ENCODE results near the gene SSH2.
"Not testable (repeated sequence)": the region's sequence is repeated elsewhere in the genome, so short reads cannot be mapped to it uniquely, and the experiment has no call there.

The SSH2 gene

GRCh38 chr17:29682054-29682453 is 248.0 kb downstream of the SSH2 start:
- Histone ChIP-seq H3K9me3 (ENCODE audit: control insufficient read depth in 2 of 2, low read length in 2 of 2) (no peaks in the 10 kb centered on the region), H3K4me3 (ENCODE audit: low read length in 2 of 2) (no peak overlapping the region), H3K4me1 (ENCODE audit: control insufficient read depth in 2 of 2, insufficient read depth in 2 of 2, low read length in 2 of 2) (peaks cover 0 to 3% of the 10 kb centered on the region in 2 donors), H3K27ac (ENCODE audit: low read depth in 2 of 2, low read length in 2 of 2) (peak overlapping the region in 1 of 2 donors; percentile 35), H3K27me3 (ENCODE audit: control insufficient read depth in 2 of 2, insufficient read depth in 2 of 2, low read length in 2 of 2) (no peaks in the 10 kb centered on the region), H3K36me3 (ENCODE audit: control insufficient read depth in 2 of 2, insufficient read depth in 2 of 2, low read length in 2 of 2) (peaks cover 0 to 6% of the 10 kb centered on the region in 2 donors), H3K9ac (ENCODE audit: low read depth in 1 of 2, low read length in 2 of 2) (peak overlapping the region in 1 of 2 donors; percentile 4)

GRCh38 chr17:29677824-29678223 is 252.2 kb downstream of the SSH2 start:
- Histone ChIP-seq H3K9me3 (ENCODE audit: control insufficient read depth in 2 of 2, low read length in 2 of 2) (no peaks in the 10 kb centered on the region), H3K27ac (ENCODE audit: low read depth in 2 of 2, low read length in 2 of 2) (no peak overlapping the region), H3K9ac (ENCODE audit: low read depth in 1 of 2, low read length in 2 of 2) (no peak overlapping the region), H3K4me1 (ENCODE audit: control insufficient read depth in 2 of 2, insufficient read depth in 2 of 2, low read length in 2 of 2) (peaks cover 0 to 3% of the 10 kb centered on the region in 2 donors), H3K36me3 (ENCODE audit: control insufficient read depth in 2 of 2, insufficient read depth in 2 of 2, low read length in 2 of 2) (peaks cover 9 to 13% of the 10 kb centered on the region in 2 donors), H3K27me3 (ENCODE audit: control insufficient read depth in 2 of 2, insufficient read depth in 2 of 2, low read length in 2 of 2) (no peaks in the 10 kb centered on the region), H3K4me3 (ENCODE audit: low read length in 2 of 2) (no peak overlapping the region)

- Histone ChIP-seq H3K27me3 (ENCODE audit: control insufficient read depth in 2 of 2, insufficient read depth in 2 of 2, low read length in 2 of 2) (no peaks in the 10 kb centered on the region), H3K36me3 (ENCODE audit: control insufficient read depth in 2 of 2, insufficient read depth in 2 of 2, low read length in 2 of 2) (peaks cover 9 to 13% of the 10 kb centered on the region in 2 donors), H3K4me3 (ENCODE audit: low read length in 2 of 2) (no peak overlapping the region), H3K9me3 (ENCODE audit: control insufficient read depth in 2 of 2, low read length in 2 of 2) (no peaks in the 10 kb centered on the region), H3K9ac (ENCODE audit: low read depth in 1 of 2, low read length in 2 of 2) (no peak overlapping the region), H3K27ac (ENCODE audit: low read depth in 2 of 2, low read length in 2 of 2) (no peak overlapping the region), H3K4me1 (ENCODE audit: control insufficient read depth in 2 of 2, insufficient read depth in 2 of 2, low read length in 2 of 2) (no peaks in the 10 kb centered on the region)
Measured at GRCh38 chr17:29677221-29677791, 252.7 kb downstream of the SSH2 start.

- H3K4me1 ChIP-seq (ENCODE audit: control insufficient read depth in 2 of 2, insufficient read depth in 2 of 2, low read length in 2 of 2); H3K9me3 ChIP-seq (ENCODE audit: control insufficient read depth in 2 of 2, low read length in 2 of 2); H3K9ac ChIP-seq (ENCODE audit: low read depth in 1 of 2, low read length in 2 of 2); H3K27ac ChIP-seq (ENCODE audit: low read depth in 2 of 2, low read length in 2 of 2); H3K4me3 ChIP-seq (ENCODE audit: low read length in 2 of 2); H3K27me3 ChIP-seq (ENCODE audit: control insufficient read depth in 2 of 2, insufficient read depth in 2 of 2, low read length in 2 of 2): not testable (repeated sequence)
- peaks cover 16 to 24% of the 10 kb centered on the region in 2 donors for H3K36me3 ChIP-seq (ENCODE audit: control insufficient read depth in 2 of 2, insufficient read depth in 2 of 2, low read length in 2 of 2)
Measured at GRCh38 chr17:29675961-29676360, 254.1 kb downstream of the SSH2 start.

GRCh38 chr17:29674281-29674680 is 255.7 kb downstream of the SSH2 start:
- Histone ChIP-seq H3K9ac (ENCODE audit: low read depth in 1 of 2, low read length in 2 of 2) (no peak overlapping the region), H3K4me3 (ENCODE audit: low read length in 2 of 2) (no peak overlapping the region), H3K27me3 (ENCODE audit: control insufficient read depth in 2 of 2, insufficient read depth in 2 of 2, low read length in 2 of 2) (no peaks in the 10 kb centered on the region), H3K9me3 (ENCODE audit: control insufficient read depth in 2 of 2, low read length in 2 of 2) (no peaks in the 10 kb centered on the region), H3K36me3 (ENCODE audit: control insufficient read depth in 2 of 2, insufficient read depth in 2 of 2, low read length in 2 of 2) (peaks cover 18 to 28% of the 10 kb centered on the region in 2 donors), H3K27ac (ENCODE audit: low read depth in 2 of 2, low read length in 2 of 2) (no peak overlapping the region), H3K4me1 (ENCODE audit: control insufficient read depth in 2 of 2, insufficient read depth in 2 of 2, low read length in 2 of 2) (no peaks in the 10 kb centered on the region)

- H3K27ac ChIP-seq (ENCODE audit: low read depth in 2 of 2, low read length in 2 of 2), result no peak overlapping the region
- no peaks in the 10 kb centered on the region for H3K4me1 ChIP-seq (ENCODE audit: control insufficient read depth in 2 of 2, insufficient read depth in 2 of 2, low read length in 2 of 2)
- H3K36me3 ChIP-seq (ENCODE audit: control insufficient read depth in 2 of 2, insufficient read depth in 2 of 2, low read length in 2 of 2), result peaks cover 20 to 40% of the 10 kb centered on the region in 2 donors
- no peaks in the 10 kb centered on the region for H3K9me3 ChIP-seq (ENCODE audit: control insufficient read depth in 2 of 2, low read length in 2 of 2)
- no peaks in the 10 kb centered on the region for H3K27me3 ChIP-seq (ENCODE audit: control insufficient read depth in 2 of 2, insufficient read depth in 2 of 2, low read length in 2 of 2)
- H3K4me3 ChIP-seq (ENCODE audit: low read length in 2 of 2), result no peak overlapping the region
- H3K9ac ChIP-seq (ENCODE audit: low read depth in 1 of 2, low read length in 2 of 2), result no peak overlapping the region
Measured at GRCh38 chr17:29671661-29672060, 258.4 kb downstream of the SSH2 start.

GRCh38 chr17:29669266-29669665 is 260.8 kb downstream of the SSH2 start:
- H3K27ac ChIP-seq (ENCODE audit: low read depth in 2 of 2, low read length in 2 of 2), result no peak overlapping the region
- H3K27me3 ChIP-seq (ENCODE audit: control insufficient read depth in 2 of 2, insufficient read depth in 2 of 2, low read length in 2 of 2), result no peaks in the 10 kb centered on the region
- H3K4me1 ChIP-seq (ENCODE audit: control insufficient read depth in 2 of 2, insufficient read depth in 2 of 2, low read length in 2 of 2), result no peaks in the 10 kb centered on the region
- H3K9ac ChIP-seq (ENCODE audit: low read depth in 1 of 2, low read length in 2 of 2), result no peak overlapping the region
- H3K36me3 ChIP-seq (ENCODE audit: control insufficient read depth in 2 of 2, insufficient read depth in 2 of 2, low read length in 2 of 2), result peaks cover 24 to 35% of the 10 kb centered on the region in 2 donors
- no peak overlapping the region for H3K4me3 ChIP-seq (ENCODE audit: low read length in 2 of 2)
- H3K9me3 ChIP-seq (ENCODE audit: control insufficient read depth in 2 of 2, low read length in 2 of 2), result no peaks in the 10 kb centered on the region

GRCh38 chr17:29667969-29668368 is 262.1 kb downstream of the SSH2 start:
- Histone ChIP-seq H3K9me3 (ENCODE audit: control insufficient read depth in 2 of 2, low read length in 2 of 2) (no peaks in the 10 kb centered on the region), H3K9ac (ENCODE audit: low read depth in 1 of 2, low read length in 2 of 2) (no peak overlapping the region), H3K27me3 (ENCODE audit: control insufficient read depth in 2 of 2, insufficient read depth in 2 of 2, low read length in 2 of 2) (no peaks in the 10 kb centered on the region), H3K4me1 (ENCODE audit: control insufficient read depth in 2 of 2, insufficient read depth in 2 of 2, low read length in 2 of 2) (no peaks in the 10 kb centered on the region), H3K36me3 (ENCODE audit: control insufficient read depth in 2 of 2, insufficient read depth in 2 of 2, low read length in 2 of 2) (peaks cover 28 to 35% of the 10 kb centered on the region in 2 donors), H3K27ac (ENCODE audit: low read depth in 2 of 2, low read length in 2 of 2) (no peak overlapping the region), H3K4me3 (ENCODE audit: low read length in 2 of 2) (no peak overlapping the region)

- H3K9ac ChIP-seq (ENCODE audit: low read depth in 1 of 2, low read length in 2 of 2), result no peak overlapping the region
- peak overlapping the region in 1 of 2 donors; percentile 35 for H3K27ac ChIP-seq (ENCODE audit: low read depth in 2 of 2, low read length in 2 of 2)
- H3K9me3 ChIP-seq (ENCODE audit: control insufficient read depth in 2 of 2, low read length in 2 of 2), result no peaks in the 10 kb centered on the region
- H3K27me3 ChIP-seq (ENCODE audit: control insufficient read depth in 2 of 2, insufficient read depth in 2 of 2, low read length in 2 of 2), result no peaks in the 10 kb centered on the region
- H3K4me1 ChIP-seq (ENCODE audit: control insufficient read depth in 2 of 2, insufficient read depth in 2 of 2, low read length in 2 of 2), result no peaks in the 10 kb centered on the region
- peaks cover 22 to 24% of the 10 kb centered on the region in 2 donors for H3K36me3 ChIP-seq (ENCODE audit: control insufficient read depth in 2 of 2, insufficient read depth in 2 of 2, low read length in 2 of 2)
- H3K4me3 ChIP-seq (ENCODE audit: low read length in 2 of 2), result no peak overlapping the region
Measured at GRCh38 chr17:29665481-29665810, 264.6 kb downstream of the SSH2 start.

- peaks cover 21 to 22% of the 10 kb centered on the region in 2 donors for H3K36me3 ChIP-seq (ENCODE audit: control insufficient read depth in 2 of 2, insufficient read depth in 2 of 2, low read length in 2 of 2)
- H3K9ac ChIP-seq (ENCODE audit: low read depth in 1 of 2, low read length in 2 of 2), result no peak overlapping the region
- peak overlapping the region in 1 of 2 donors; percentile 35 for H3K27ac ChIP-seq (ENCODE audit: low read depth in 2 of 2, low read length in 2 of 2)
- H3K9me3 ChIP-seq (ENCODE audit: control insufficient read depth in 2 of 2, low read length in 2 of 2), result no peaks in the 10 kb centered on the region
- no peaks in the 10 kb centered on the region for H3K27me3 ChIP-seq (ENCODE audit: control insufficient read depth in 2 of 2, insufficient read depth in 2 of 2, low read length in 2 of 2)
- H3K4me3 ChIP-seq (ENCODE audit: low read length in 2 of 2), result no peak overlapping the region
- H3K4me1 ChIP-seq (ENCODE audit: control insufficient read depth in 2 of 2, insufficient read depth in 2 of 2, low read length in 2 of 2), result no peaks in the 10 kb centered on the region
Measured at GRCh38 chr17:29664743-29665480, 265.1 kb downstream of the SSH2 start.
